HG03520 (cell line): ENCODE data around the gene PPT2.
A peak's percentile ranks its signal among the peaks of the same experiment; 100 is the strongest.
"Not testable (repeated sequence)": the region's sequence is repeated elsewhere in the genome, so short reads cannot be mapped to it uniquely, and the experiment has no call there.

Experiments used
- ATAC-seq: cut with Tn5 transposase; IDR thresholded peaks from one replicate; pipeline ENCODE4 v1.9.1; 2021; ENCODE audit warnings: mild to moderate bottlenecking, moderate library complexity; ENCODE audit not compliant: unreplicated experiment

Gene PPT2

DNA sequence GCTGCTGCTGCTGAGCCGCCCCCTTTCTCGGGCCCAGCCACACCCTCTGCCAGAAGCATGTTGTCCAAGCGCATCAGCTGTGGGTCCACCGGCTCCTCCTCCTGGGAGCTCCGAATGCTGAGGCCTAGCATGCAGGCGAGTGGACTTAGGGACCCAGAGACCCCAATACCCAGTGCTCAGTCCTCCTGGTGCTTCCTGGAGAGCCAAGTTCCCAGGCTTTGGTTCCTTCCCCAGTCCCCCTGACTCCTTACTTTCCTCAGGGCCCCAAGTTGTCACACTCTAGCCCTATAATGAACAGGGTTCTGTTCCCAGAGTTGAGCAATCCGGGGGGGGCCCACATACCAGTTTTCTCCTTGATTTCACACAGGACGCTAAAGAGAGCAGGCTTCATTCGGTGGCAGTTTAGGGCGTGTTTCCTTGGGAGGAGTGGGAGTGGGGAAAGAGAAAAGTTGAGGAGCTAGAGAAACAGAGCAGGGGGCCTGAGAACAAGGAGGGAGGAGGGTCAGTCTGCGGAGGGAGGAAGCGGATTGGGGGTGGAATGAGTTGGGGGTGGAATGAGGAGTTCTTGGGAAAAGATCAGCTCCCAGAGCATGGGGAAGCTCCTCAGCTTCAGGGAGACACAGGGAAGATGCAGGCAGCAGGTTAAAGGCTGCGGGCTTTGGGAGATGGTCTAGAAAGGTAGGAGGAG is 34.6 kb downstream of the PPT2 start:
- no peak for ATAC-seq

- no peak for ATAC-seq
Observed at GRCh38 chr6:32189069-32189741, 35.3 kb downstream of the PPT2 start.

- no peak for ATAC-seq
Observed at GRCh38 chr6:32189742-32190053, 35.8 kb downstream of the PPT2 start.

- peak; percentile 35 for ATAC-seq
Observed at GRCh38 chr6:32190054-32190851, 36.3 kb downstream of the PPT2 start, which contains the start of gene PBX2. Gene PBX2, minus strand, starts transcription at chr6:32190202. Its CDS starts 287 bp downstream, at chr6:32189915.

DNA sequence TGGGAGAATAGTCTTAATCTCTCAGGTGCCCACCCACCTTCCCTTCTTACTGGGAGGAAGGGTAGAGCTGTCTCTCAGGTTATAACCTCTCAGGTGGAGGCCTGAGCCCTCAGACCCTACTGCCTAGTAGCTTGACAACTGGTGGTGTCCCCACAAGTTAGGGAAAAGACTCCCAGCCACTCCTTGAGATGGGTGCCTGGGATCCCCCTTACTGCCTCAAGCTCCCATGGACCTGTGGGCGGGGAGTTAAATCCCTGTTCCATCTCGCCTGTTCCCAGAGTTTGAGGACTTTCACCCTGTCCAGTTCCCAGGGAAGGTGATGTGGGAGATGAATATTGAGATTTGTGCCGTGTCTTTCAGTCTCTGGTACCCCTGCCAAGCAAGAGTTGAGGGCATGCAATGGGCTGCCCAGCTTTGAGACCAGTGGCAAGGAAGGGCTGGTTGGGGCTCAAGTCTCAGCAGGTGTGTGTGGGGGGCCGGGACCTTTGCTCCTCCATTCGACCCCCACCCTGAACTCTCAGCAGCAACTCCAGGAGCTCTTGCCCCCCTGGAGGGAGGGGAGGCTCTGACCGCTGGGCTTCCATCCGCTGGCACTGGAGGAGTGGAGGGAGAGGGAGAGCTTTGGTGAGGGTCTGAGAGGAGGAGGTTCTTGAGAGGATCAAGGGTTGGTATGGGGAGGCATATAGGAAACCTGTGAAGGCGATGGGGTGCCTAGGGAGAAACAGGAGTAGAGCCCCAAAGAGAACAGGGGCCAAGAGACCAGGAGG is 37.2 kb downstream of the PPT2 start:
- no peak for ATAC-seq

DNA sequence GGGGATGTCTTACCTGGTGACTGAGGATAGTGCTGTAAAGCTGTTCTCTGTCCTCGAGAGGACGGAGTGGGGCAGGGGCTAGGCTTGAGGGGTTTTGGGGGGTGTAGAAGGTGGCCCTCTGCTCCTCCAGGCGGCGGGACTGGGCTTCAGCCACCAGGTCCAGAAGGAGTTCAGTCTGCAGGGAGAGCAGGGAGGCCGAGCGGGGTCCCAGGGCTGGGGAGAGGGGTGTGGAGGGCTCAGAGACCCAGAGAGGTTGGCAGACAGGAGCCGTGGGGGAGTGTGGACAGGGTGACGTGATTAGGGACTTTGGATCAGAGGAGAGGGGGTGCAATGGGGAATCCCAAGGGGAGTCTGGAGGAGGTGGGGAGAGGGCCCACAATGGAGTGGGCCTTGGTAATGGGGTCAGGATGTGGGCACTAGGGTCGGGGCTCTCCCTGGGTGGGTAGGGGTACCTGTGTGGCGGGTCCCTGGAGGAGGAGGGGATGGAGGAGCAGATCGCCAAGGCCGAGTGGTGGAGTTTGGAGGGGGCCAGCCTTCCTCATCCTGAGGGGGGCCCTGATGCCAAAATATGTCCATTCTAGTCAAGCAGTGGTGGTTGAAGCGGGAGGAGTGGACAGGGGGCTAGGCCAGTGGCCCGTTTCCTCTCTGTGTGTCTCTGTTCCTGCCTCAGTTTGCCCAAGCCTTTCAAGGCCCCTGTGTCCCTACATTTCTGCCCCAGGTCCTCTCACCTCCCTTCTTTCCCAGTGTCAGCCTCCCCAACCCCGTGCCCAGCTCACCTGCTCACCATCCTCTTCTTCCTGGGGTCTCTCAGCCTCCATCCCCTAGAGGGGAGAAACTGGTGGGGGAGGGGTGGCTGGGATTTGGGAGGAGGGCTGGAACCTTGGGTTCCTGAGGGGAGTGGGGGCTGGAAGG is 38.0 kb downstream of the PPT2 start:
- no peak for ATAC-seq

GRCh38 chr6:32192608-32193039 is 38.7 kb downstream of the PPT2 start, which contains the start of gene GPSM3:
Gene GPSM3, minus strand, starts transcription at chr6:32192643. Its CDS starts 130 bp downstream, at chr6:32192513.
- no peak for ATAC-seq

DNA sequence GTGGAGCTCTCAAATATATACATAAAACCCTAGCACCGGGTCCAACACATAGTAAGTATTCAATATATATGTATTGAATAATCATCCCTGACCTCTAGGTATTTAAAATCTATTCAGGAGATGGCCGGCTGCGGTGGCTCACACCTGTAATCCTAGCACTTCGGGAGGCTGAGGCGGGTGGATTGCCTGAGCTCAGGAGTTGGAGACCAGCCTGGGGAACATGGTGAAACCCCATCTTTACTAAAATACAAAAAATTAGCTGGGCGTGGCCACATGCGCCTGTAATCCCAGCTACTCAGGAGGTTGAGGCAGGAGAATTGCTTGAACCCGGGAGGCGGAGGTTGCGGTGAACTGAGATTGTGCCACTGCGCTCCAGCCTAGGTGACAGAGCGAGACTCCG is 39.2 kb downstream of the PPT2 start:
- not testable (repeated sequence) for ATAC-seq

DNA sequence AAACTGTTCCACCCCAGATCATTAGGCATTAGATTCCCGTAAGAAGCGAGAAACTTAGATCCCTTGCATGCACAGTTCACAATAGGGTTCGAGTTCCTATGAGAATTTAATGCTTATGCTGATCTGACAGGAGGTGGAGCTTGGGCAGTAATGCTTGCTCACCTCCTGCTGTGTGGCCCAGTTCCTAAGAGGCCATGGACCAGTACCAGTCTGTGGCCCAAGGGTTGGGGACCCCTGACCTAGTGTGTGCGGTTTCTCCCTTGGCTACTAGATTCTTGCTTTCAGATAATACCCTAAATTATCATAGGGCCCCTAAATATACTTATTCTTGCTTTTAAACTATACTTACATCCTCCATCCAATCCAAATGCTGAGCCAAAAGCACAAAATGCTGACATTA is 40.4 kb downstream of the PPT2 start:
- no peak for ATAC-seq

GRCh38 chr6:32194825-32195651 is 41.1 kb downstream of the PPT2 start:
- ATAC-seq, result no peak

GRCh38 chr6:32195652-32195901 is 41.6 kb downstream of the PPT2 start:
- peak; percentile 71 for ATAC-seq

DNA sequence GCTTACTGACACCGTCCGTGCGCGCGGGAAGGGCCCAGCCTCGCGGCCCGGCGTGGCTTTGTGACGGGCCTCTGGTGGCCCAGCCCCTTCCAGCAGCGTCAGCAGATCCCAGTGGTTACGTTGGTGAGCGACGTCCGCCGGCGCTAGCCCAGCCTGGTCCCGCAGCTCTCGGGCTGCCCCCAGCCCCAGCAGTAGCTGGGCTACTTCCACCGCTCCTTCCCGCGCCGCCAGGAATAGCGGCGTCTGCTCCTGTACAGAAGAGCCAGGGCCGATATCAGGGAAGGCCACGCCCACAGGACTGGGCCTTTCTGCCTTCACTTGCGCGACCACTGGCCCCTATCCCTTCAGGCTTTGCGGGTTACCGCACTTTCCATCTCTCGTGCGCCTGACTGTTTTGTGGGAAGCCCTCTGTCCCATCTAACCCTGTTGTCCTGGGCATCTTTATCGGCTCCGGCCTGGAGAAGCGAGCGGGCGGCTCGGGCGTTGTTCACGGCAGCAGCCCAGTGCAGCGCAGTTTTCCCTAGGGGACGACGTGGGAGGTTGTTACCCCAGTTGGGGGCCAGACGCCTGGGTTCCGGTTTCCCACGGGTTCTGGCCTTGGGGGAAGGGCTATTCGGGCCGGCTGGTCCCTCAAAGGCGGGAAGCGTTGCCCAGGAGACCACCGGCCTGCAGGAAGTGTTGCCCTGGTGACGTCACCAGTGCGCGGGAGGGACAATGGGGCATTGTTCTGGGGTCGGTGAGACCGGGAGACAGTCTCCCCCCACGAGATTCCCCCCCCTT is 42.2 kb downstream of the PPT2 start:
- peak; percentile 13 for ATAC-seq

DNA sequence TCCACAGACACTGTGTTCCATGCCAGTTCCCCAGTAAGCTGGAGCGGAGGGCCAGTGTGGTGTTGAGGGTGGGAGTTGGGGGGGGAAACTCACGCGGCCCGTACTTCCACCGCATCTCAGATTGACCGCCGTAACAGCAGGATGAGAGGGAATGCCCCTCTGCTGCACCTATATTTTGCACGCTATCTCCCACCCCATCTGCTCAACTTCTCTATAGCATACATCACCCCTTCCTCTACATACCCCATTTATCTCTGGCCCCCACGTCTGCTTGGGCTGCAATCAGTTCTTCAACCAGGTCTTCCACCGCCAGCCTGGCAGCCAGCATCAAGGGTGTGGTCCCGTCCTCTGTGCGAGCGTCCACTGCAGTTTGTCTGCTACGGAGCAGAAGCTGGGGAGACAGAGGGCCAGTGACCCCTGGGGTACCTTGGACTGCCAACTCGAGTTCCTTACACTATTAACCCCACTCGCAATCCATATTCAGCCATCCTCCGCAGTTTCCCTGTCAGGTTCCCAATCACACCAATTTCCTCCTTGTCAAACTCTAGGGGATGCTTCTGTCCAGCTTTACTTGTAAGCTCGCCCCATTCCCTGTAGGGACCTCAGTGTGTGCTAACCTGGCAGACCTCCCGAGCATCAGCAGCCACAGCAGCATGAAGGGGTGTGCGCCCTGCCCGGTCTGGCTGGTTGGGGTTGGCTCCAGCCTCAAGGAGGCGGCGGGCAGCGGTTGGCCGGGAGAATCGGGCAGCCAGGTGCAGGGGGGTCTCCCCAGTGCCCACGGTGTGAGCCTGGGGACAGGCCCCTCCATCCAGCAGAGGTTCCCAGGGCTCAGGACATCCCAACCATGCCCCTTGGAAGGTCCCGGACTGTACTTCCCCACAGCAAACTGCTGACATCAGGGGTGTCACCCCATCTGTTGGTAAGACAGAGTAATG is 43.0 kb downstream of the PPT2 start:
- no peak for ATAC-seq

GRCh38 chr6:32198345-32198696 is 44.4 kb downstream of the PPT2 start:
- ATAC-seq, result no peak

- no peak for ATAC-seq
Observed at GRCh38 chr6:32198866-32199265, 44.9 kb downstream of the PPT2 start.

- ATAC-seq, result no peak
Observed at GRCh38 chr6:32200711-32201475, 47.0 kb downstream of the PPT2 start.

- ATAC-seq, result no peak
Observed at GRCh38 chr6:32202186-32202585, 48.2 kb downstream of the PPT2 start.
